ENCODE measurements around the gene FHL3. TPM values are rescaled to one million over a fixed set of nuclear protein-coding genes. Genes with fewer than 3 reads are reported as not detected.

The FHL3 gene
- total RNA-seq, 1 experiment from 2014 or later: 11.8 TPM

- ChIA-PET POLR2A (no interaction called here), CTCF (no interaction called here)
- no peak for DNase-seq
- Histone ChIP-seq H3K9me3 (no peaks in the 10 kb centered on the region), H3K36me3 (ENCODE audit: control insufficient read depth, insufficient read depth, low read length) (no peaks in the 10 kb centered on the region), H3K4me3 (ENCODE audit: low read depth, low read length) (no peak overlapping the region), H3K4me1 (peaks cover 25% of the 10 kb centered on the region), H3K27me3 (replicated peaks; ENCODE audit: control insufficient read depth, insufficient read depth, low read length) (no peaks in the 10 kb centered on the region)
- Mint-ChIP-seq H3K36me3 (ENCODE audit: insufficient read depth, unreplicated experiment) (peaks cover 6% of the 10 kb centered on the region), H3K4me3 (ENCODE audit: unreplicated experiment) (no peak overlapping the region), H3K9me3 (ENCODE audit: unreplicated experiment) (no peaks in the 10 kb centered on the region), H3K4me1 (ENCODE audit: low read depth, unreplicated experiment) (peaks cover 9% of the 10 kb centered on the region), H3K27ac (ENCODE audit: unreplicated experiment) (peak overlapping the region; percentile 84), H3K27me3 (ENCODE audit: insufficient read depth, unreplicated experiment) (no peaks in the 10 kb centered on the region)
- TF ChIP-seq CTCF (IDR thresholded peaks at IDR 0.05; ENCODE audit: insufficient read depth in 1 of 2, low read depth in 1 of 2, low read length in 1 of 2, severe bottlenecking in 1 of 2, unreplicated experiment in 1 of 2): no peak
- no TSS peak for BruUV-seq (replicated peaks)
- intact Hi-C loops (cut with micrococcal nuclease; ENCODE audit: unreplicated experiment): no loop called here
Measured at GRCh38 chr1:37998913-37999429, 6.3 kb downstream of the FHL3 start.

GRCh38 chr1:37998089-37998808 is 7.1 kb downstream of the FHL3 start:
- H3K9me3 Mint-ChIP-seq (ENCODE audit: unreplicated experiment): no peaks in the 10 kb centered on the region
- no peaks in the 10 kb centered on the region for H3K27me3 ChIP-seq (replicated peaks; ENCODE audit: control insufficient read depth, insufficient read depth, low read length)
- no TSS peak for BruUV-seq (replicated peaks)
- peaks cover 6% of the 10 kb centered on the region for H3K36me3 Mint-ChIP-seq (ENCODE audit: insufficient read depth, unreplicated experiment)
- peaks cover 8% of the 10 kb centered on the region for H3K4me1 Mint-ChIP-seq (ENCODE audit: low read depth, unreplicated experiment)
- H3K4me3 Mint-ChIP-seq (ENCODE audit: unreplicated experiment): no peak overlapping the region
- H3K4me3 ChIP-seq (ENCODE audit: low read depth, low read length): no peak overlapping the region
- H3K4me1 ChIP-seq: peaks cover 25% of the 10 kb centered on the region
- H3K27me3 Mint-ChIP-seq (ENCODE audit: insufficient read depth, unreplicated experiment): no peaks in the 10 kb centered on the region
- no peaks in the 10 kb centered on the region for H3K36me3 ChIP-seq (ENCODE audit: control insufficient read depth, insufficient read depth, low read length)
- CTCF ChIA-PET: no interaction called here
- no peaks in the 10 kb centered on the region for H3K9me3 ChIP-seq
- POLR2A ChIA-PET: no interaction called here
- DNase-seq: no peak
- TF ChIP-seq CTCF (IDR thresholded peaks at IDR 0.05; ENCODE audit: insufficient read depth in 1 of 2, low read depth in 1 of 2, low read length in 1 of 2, severe bottlenecking in 1 of 2, unreplicated experiment in 1 of 2): no peak
- intact Hi-C loops (cut with micrococcal nuclease; ENCODE audit: unreplicated experiment): no loop called here
- no peak overlapping the region for H3K27ac Mint-ChIP-seq (ENCODE audit: unreplicated experiment)

GRCh38 chr1:37997256-37998088 is 7.8 kb downstream of the FHL3 start:
- no peaks in the 10 kb centered on the region for H3K27me3 Mint-ChIP-seq (ENCODE audit: insufficient read depth, unreplicated experiment)
- H3K4me1 ChIP-seq: peaks cover 25% of the 10 kb centered on the region
- intact Hi-C loops (cut with micrococcal nuclease; ENCODE audit: unreplicated experiment): no loop called here
- ChIA-PET POLR2A (no interaction called here), CTCF (no interaction called here)
- H3K36me3 Mint-ChIP-seq (ENCODE audit: insufficient read depth, unreplicated experiment): peaks cover 6% of the 10 kb centered on the region
- no peaks in the 10 kb centered on the region for H3K36me3 ChIP-seq (ENCODE audit: control insufficient read depth, insufficient read depth, low read length)
- H3K4me3 Mint-ChIP-seq (ENCODE audit: unreplicated experiment): no peak overlapping the region
- no peaks in the 10 kb centered on the region for H3K27me3 ChIP-seq (replicated peaks; ENCODE audit: control insufficient read depth, insufficient read depth, low read length)
- no peak overlapping the region for H3K4me3 ChIP-seq (ENCODE audit: low read depth, low read length)
- BruUV-seq (replicated peaks): no TSS peak
- DNase-seq: no peak
- no peak for TF ChIP-seq CTCF (IDR thresholded peaks at IDR 0.05; ENCODE audit: insufficient read depth in 1 of 2, low read depth in 1 of 2, low read length in 1 of 2, severe bottlenecking in 1 of 2, unreplicated experiment in 1 of 2)
- no peak overlapping the region for H3K27ac Mint-ChIP-seq (ENCODE audit: unreplicated experiment)
- no peaks in the 10 kb centered on the region for H3K9me3 ChIP-seq
- no peaks in the 10 kb centered on the region for H3K9me3 Mint-ChIP-seq (ENCODE audit: unreplicated experiment)
- peaks cover 8% of the 10 kb centered on the region for H3K4me1 Mint-ChIP-seq (ENCODE audit: low read depth, unreplicated experiment)
